ENCODE measurements around the gene EIF4E1B.

DNA sequence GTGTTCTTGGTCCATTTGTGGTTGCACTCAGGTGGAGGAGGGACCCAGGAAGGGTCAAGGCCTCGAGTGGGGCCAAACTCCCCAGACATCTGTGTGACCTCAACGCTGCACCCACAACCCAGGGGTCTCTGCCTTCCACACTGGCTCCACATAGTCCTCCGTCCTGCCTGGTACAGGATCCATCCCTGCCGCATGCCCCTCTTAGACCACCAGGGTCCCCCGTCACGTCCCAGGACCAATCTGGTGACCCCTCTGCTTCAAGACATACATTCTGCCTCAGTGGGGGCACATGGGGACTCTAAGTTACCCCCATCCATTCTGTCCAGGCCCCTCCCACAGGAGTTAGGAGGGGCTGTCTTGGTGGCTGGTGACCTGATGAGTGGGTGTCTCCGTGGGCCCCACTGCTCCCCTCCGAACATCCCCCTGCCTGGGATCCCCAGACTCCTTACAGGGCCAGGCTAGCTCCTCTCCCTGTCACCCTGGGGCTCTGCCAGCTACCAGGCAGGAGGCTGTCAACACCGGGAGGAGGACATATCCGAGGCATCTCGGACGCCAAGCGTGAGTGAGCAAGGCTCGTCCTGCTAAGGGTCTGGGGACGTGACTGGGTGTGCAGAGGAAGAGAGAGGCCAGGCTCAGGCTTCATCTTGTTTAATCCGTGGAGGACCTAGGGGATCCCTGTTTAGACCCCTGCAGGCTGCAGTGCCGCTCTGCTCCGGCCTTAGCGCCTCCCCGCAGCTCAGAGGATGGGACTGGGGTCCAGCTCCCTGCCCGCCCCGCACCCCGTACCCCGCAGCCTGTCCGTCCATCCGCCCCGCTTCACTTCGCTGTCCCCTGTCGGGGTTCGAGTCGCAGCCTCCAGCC, 49.1 kb downstream of the EIF4E1B start:
- TF ChIP-seq, protein P1, sequence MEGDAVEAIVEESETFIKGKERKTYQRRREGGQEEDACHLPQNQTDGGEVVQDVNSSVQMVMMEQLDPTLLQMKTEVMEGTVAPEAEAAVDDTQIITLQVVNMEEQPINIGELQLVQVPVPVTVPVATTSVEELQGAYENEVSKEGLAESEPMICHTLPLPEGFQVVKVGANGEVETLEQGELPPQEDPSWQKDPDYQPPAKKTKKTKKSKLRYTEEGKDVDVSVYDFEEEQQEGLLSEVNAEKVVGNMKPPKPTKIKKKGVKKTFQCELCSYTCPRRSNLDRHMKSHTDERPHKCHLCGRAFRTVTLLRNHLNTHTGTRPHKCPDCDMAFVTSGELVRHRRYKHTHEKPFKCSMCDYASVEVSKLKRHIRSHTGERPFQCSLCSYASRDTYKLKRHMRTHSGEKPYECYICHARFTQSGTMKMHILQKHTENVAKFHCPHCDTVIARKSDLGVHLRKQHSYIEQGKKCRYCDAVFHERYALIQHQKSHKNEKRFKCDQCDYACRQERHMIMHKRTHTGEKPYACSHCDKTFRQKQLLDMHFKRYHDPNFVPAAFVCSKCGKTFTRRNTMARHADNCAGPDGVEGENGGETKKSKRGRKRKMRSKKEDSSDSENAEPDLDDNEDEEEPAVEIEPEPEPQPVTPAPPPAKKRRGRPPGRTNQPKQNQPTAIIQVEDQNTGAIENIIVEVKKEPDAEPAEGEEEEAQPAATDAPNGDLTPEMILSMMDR (conservative IDR thresholded peaks at IDR 0.05; ENCODE audit: low read length), result no peak
- no peak for TF ChIP-seq EZH2phosphoT487 (IDR thresholded peaks at IDR 0.05; ENCODE audit: borderline replicate concordance)

All from Loucy (cell line).